ENCODE measurements around the gene PYROXD2. TPM values are rescaled to one million over a fixed set of nuclear protein-coding genes. Genes with fewer than 3 reads are reported as not detected.

The PYROXD2 gene
- total RNA-seq, 1 donor from 2014 or later, result 7.1 TPM

DNA sequence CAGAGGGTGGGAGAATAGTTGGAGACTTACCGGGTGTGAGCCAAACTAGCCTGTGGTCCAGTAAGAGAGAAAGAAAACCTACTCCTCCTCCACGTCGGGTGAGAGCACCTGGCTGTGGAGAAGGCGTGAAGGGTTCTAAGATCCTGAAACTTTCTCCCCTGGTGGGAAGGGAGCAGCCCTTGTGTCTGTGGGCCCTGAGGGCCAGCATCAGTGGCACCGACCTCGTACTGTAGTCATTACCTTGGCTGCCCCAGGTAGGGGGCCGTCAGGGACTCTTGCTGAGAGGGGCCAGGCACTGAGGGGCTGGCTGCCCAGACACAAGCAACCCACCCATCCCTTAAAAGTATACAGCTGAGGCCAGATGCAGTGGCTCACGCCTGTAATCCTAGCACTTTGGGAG lies 77.5 kb downstream of the PYROXD2 start:
- Histone ChIP-seq H3K36me3 (no peaks in the 10 kb centered on the region), H3K4me3 (no peak overlapping the region), H3K27ac (no peak overlapping the region), H3K27me3 (no peaks in the 10 kb centered on the region), H3K9me3 (no peaks in the 10 kb centered on the region), H3K4me1 (peaks cover 13% of the 10 kb centered on the region)
- no peak for DNase-seq (ENCODE audit: extremely low spot score in 2 of 2)
- TF ChIP-seq POLR2A (IDR thresholded peaks at IDR 0.05), result no peak
- TF ChIP-seq, protein P1, sequence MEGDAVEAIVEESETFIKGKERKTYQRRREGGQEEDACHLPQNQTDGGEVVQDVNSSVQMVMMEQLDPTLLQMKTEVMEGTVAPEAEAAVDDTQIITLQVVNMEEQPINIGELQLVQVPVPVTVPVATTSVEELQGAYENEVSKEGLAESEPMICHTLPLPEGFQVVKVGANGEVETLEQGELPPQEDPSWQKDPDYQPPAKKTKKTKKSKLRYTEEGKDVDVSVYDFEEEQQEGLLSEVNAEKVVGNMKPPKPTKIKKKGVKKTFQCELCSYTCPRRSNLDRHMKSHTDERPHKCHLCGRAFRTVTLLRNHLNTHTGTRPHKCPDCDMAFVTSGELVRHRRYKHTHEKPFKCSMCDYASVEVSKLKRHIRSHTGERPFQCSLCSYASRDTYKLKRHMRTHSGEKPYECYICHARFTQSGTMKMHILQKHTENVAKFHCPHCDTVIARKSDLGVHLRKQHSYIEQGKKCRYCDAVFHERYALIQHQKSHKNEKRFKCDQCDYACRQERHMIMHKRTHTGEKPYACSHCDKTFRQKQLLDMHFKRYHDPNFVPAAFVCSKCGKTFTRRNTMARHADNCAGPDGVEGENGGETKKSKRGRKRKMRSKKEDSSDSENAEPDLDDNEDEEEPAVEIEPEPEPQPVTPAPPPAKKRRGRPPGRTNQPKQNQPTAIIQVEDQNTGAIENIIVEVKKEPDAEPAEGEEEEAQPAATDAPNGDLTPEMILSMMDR (IDR thresholded peaks at IDR 0.05), result no peak
- TF ChIP-seq POLR2AphosphoS5 (IDR thresholded peaks at IDR 0.05; ENCODE audit: insufficient read depth in 1 of 2, low read depth in 1 of 2), result no peak
- intact Hi-C loops (cut with DNase I), result no loop called here

MicroRNAs within 50 kb of the gene (microRNA counts, 767-probe panel; counts per million panel counts)
- 3,124 to 3,347 counts per million in 2 donors for microRNA hsa-miR-1287

Small RNA genes lying within 50 kb of the gene (microRNA-seq; reads per million reads assigned to microRNA genes)
- 54.1 reads per million, percentile 46 among the genes with 10 or more reads in this experiment for gene MIR1287 (ENCODE audit: borderline number of aligned reads, borderline replicate concordance)
- gene MIR4685 (ENCODE audit: borderline number of aligned reads, borderline replicate concordance), result not detected

Small RNA genes lying within 50 kb of the gene (small RNA-seq; reads per million reads assigned to genes)
- gene MIR4685, result 0.43 reads per million

Other genes with a start within 250 kb of the PYROXD2 start
- 5.2 TPM for gene LOXL4, start 147.0 kb downstream of the PYROXD2 start, total RNA-seq
- gene HPS1, start 31.8 kb upstream of the PYROXD2 start, total RNA-seq, result 62.1 TPM